Fibroblast of villous mesenchyme (primary cell): ENCODE results near the gene MAPK8. TPM values are rescaled to one million over a fixed set of nuclear protein-coding genes. Genes with fewer than 3 reads are reported as not detected.

Experiments
- DNase-seq: peaks from one replicate; pipeline ENCODE4 v3.0.0-alpha.2; 2010; ENCODE audit warnings: low read depth
- H3K4me3 ChIP-seq: 2 replicates; pipeline ENCODE4 v1.5.1; 2011; ENCODE audit warnings: low read depth, mild to moderate bottlenecking, low read length
- CTCF ChIP-seq: IDR thresholded peaks from 2 replicates; pipeline ENCODE4 v1.5.1; 2012; ENCODE audit warnings: low read depth, mild to moderate bottlenecking, low read length; ENCODE audit not compliant: insufficient read depth
- total RNA-seq: library from RNA; depleted of rRNA; stranded (reverse); fragments of >200 nt; gene quantifications from 2 replicates; pipeline ENCODE4 v1.2.3, GENCODE V29; 2012

Gene MAPK8
- total RNA-seq, 1 donor: 111 TPM

- no peak overlapping the region for H3K4me3 ChIP-seq
- no peak for DNase-seq
- TF ChIP-seq CTCF: no peak
Measured at GRCh38 chr10:48444861-48445841, 138.7 kb downstream of the MAPK8 start.

GRCh38 chr10:48445932-48446331 lies 139.5 kb downstream of the MAPK8 start:
- no peak for DNase-seq
- H3K4me3 ChIP-seq: no peak overlapping the region
- TF ChIP-seq CTCF: no peak

GRCh38 chr10:48446785-48447184 lies 140.3 kb downstream of the MAPK8 start:
- no peak for TF ChIP-seq CTCF
- no peak overlapping the region for H3K4me3 ChIP-seq
- DNase-seq: no peak

- H3K4me3 ChIP-seq: no peak overlapping the region
- TF ChIP-seq CTCF: no peak
- DNase-seq: no peak
Measured at GRCh38 chr10:48447356-48448215, 141.1 kb downstream of the MAPK8 start.

- H3K4me3 ChIP-seq: no peak overlapping the region
- TF ChIP-seq CTCF: no peak
- DNase-seq: no peak
Measured at GRCh38 chr10:48448796-48449195, 142.3 kb downstream of the MAPK8 start.

GRCh38 chr10:48449501-48450232 lies 143.2 kb downstream of the MAPK8 start:
- H3K4me3 ChIP-seq: no peak overlapping the region
- no peak for DNase-seq
- TF ChIP-seq CTCF: no peak
